ENCODE data around the gene EMC7.
A peak's percentile ranks its signal among the peaks of the same experiment; 100 is the strongest.
"Not testable (repeated sequence)": the region's sequence is repeated elsewhere in the genome, so short reads cannot be mapped to it uniquely, and the experiment has no call there.

Gene EMC7

GRCh38 chr15:34102175-34102925 is 688 bp upstream of the EMC7 start:
- DNase-seq (ENCODE audit: low read depth): no peak
- H3K4me3 ChIP-seq (ENCODE audit: low read depth, low read length): peak overlapping the region; percentile 99

GRCh38 chr15:34099914-34100313 is 1.7 kb downstream of the EMC7 start:
- no peak overlapping the region for H3K4me3 ChIP-seq (ENCODE audit: low read depth, low read length)
- DNase-seq (ENCODE audit: low read depth): no peak

DNA sequence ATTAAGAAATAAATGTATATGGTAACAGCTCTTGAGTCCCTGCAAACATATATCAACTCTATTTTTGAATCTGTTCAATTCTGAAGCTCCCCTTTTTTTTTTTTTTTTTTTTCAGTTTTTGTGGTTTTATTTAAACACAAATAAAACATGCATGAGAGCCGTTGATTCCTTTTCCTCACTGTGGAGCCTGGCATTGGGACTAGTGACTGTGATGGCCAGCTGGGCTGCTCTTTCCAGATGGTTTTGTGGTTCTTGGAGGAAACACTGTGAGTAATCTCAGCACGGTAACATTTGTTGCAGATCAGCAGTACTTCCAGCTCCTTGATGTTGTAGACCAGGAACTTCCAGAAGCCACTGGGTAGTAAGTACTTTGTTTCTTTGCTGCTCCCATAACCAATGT is 15.9 kb downstream of the EMC7 start:
- no peak for DNase-seq (ENCODE audit: low read depth)
- H3K4me3 ChIP-seq (ENCODE audit: low read depth, low read length): no peak overlapping the region

- no peak overlapping the region for H3K4me3 ChIP-seq (ENCODE audit: low read depth, low read length)
- DNase-seq (ENCODE audit: low read depth): no peak
Observed at GRCh38 chr15:34084086-34084485, 17.6 kb downstream of the EMC7 start.

GRCh38 chr15:34079904-34080303 is 21.8 kb downstream of the EMC7 start:
- no peak for DNase-seq (ENCODE audit: low read depth)
- no peak overlapping the region for H3K4me3 ChIP-seq (ENCODE audit: low read depth, low read length)

GRCh38 chr15:34078900-34079299 is 22.8 kb downstream of the EMC7 start:
- no peak overlapping the region for H3K4me3 ChIP-seq (ENCODE audit: low read depth, low read length)
- DNase-seq (ENCODE audit: low read depth): no peak

- no peak overlapping the region for H3K4me3 ChIP-seq (ENCODE audit: low read depth, low read length)
- DNase-seq (ENCODE audit: low read depth): no peak
Observed at GRCh38 chr15:34076785-34077184, 24.9 kb downstream of the EMC7 start.

- no peak overlapping the region for H3K4me3 ChIP-seq (ENCODE audit: low read depth, low read length)
- no peak for DNase-seq (ENCODE audit: low read depth)
Observed at GRCh38 chr15:34070003-34070402, 31.7 kb downstream of the EMC7 start.

DNA sequence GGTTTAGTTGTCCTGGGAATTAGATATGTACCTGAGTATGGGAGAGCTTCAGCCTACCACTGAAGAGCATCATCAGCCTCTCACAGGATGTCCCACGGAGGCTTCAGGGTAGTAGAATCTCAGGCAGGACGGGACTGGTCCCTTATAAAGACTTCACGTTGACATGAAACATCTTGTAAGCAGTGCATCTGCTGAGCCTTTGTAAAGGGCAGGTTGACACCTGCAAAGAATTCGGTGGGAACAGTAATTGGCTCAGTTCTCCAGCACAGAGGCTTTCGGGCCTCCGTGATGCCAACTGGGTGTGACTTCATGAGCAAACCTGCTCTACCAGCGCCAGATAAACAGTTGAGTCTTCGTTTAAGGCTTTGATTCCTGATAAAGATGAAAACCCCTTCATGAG is 35.7 kb downstream of the EMC7 start:
- DNase-seq (ENCODE audit: low read depth): no peak
- H3K4me3 ChIP-seq (ENCODE audit: low read depth, low read length): no peak overlapping the region

DNA sequence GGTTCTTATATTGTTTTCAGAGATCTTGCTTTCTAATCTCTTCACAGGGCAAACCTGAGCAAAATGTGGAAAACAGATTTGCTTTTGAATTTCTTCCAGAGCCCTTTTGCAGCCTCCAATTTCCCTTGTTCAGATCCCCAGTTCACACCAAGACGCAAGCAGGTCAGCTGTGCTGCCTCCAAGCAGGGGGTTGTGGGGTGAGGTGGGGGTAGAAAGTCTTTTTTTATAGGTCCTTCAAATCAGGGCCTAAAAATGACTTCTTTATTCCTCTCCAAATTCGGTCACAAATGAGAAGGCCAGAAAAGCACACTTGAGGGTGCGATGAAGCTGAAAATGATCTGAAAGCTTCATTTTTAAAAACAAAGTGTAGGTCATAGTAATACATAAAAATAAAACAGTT is 36.4 kb downstream of the EMC7 start:
- H3K4me3 ChIP-seq (ENCODE audit: low read depth, low read length): no peak overlapping the region
- DNase-seq (ENCODE audit: low read depth): no peak

DNA sequence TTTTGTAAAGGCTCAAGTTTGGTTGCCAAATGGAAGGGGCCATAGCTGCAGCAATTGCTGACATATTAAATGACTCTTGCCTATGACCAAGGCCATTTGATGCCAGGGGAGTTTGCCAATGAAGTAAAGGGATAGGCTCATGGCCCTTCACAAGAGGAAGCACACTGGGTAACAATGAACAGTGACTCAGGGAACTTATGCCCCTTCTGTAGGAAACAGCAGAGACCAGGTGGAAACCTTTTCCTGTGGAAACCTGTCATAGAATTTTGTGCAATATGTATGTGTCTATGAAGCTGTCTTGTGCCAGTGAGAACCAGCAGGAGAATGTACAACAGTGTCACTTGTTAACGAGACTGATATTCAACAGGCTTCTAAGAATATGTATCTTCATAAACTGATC is 37.2 kb downstream of the EMC7 start:
- no peak overlapping the region for H3K4me3 ChIP-seq (ENCODE audit: low read depth, low read length)
- DNase-seq (ENCODE audit: low read depth): no peak

DNA sequence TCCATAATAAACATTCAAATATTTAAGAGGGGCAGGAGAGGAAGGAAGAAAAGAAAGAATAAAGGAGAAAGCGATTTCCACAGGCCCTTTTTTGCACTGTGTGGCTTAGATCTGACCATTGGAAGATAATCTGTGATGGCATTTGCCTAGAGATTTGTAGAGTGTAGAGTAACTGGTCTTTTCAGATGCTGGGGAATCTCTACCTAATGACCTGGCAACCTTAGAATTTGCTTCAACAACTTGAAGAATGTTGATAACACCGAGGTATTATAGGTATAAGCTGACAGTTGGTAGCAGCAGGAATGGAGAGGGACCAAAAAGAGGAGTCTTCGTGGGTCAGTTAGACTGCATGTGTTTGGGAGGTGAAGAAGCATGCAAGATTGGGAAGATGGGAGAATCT is 41.7 kb downstream of the EMC7 start:
- no peak for DNase-seq (ENCODE audit: low read depth)
- H3K4me3 ChIP-seq (ENCODE audit: low read depth, low read length): no peak overlapping the region

- no peak overlapping the region for H3K4me3 ChIP-seq (ENCODE audit: low read depth, low read length)
- DNase-seq (ENCODE audit: low read depth): no peak
Observed at GRCh38 chr15:34059476-34059875, 42.2 kb downstream of the EMC7 start.

GRCh38 chr15:34056911-34057310 is 44.8 kb downstream of the EMC7 start:
- no peak for DNase-seq (ENCODE audit: low read depth)
- H3K4me3 ChIP-seq (ENCODE audit: low read depth, low read length): no peak overlapping the region

DNA sequence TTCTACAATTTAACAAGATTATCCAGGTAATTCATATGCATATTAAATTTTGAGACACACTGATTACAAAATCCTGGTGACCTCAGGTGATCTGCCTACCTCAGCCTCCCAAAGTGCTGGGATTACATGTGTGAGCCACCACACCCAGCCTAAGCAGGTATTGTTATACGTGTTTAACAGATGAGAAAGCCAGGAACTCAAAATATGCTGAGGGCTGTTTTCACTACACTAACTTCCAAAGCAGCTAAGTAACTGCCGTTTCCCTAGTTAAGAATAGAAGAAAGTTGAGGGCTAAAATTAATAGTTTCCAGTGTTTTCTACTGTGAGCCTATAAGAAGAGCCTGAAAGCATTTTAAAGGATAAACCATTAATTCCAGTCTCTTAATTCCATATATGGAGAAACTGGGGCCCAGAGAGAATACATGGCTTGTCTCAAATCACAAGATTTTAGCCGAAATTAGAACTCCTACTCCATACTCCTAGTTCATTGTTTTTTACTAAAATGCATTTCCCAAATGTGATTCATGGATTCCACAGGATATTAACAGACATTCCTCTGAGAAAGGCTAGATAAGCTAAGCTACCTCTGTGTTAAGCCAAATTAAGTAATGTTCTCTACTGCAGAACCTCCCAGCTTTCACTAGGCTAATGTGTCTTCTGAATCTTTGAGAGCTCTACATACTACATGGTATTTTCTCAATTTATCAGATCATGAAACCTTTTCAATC is 45.6 kb downstream of the EMC7 start:
- no peak overlapping the region for H3K4me3 ChIP-seq (ENCODE audit: low read depth, low read length)
- DNase-seq (ENCODE audit: low read depth): no peak

DNA sequence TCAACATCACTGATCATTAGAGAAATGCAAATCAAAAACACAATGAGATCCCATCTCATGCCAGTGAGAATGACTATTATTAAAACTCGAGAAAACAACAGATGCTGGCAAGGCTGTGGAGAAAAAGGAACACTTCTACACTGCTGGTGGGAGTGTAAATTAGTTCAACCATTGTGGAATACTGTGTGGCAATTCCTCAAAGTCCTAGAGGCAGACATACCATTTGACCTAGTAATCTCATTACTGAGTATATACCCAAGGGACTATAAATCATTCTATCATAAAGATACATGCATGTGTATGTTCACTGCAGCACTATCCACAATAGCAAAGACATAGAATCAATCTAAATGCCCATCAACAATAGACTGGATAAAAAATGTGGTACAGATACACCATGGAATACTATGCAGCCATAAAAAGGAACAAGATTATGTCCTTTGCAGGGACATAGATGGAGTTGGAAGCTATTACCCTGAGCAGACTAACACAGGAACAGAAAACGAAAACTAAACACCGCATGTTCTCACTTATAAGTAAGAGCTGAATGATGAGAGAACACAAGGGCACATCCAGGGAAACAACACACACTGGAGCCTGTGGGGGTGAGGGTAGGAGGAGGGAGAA is 47.5 kb downstream of the EMC7 start:
- DNase-seq (ENCODE audit: low read depth): no peak

GRCh38 chr15:34050385-34050784 is 51.3 kb downstream of the EMC7 start:
- not testable (repeated sequence) for H3K4me3 ChIP-seq (ENCODE audit: low read depth, low read length)

More for the DNA sequence above, 47.5 kb downstream of the EMC7 start:
- H3K4me3 ChIP-seq (ENCODE audit: low read depth, low read length): no peak overlapping the region

DNA sequence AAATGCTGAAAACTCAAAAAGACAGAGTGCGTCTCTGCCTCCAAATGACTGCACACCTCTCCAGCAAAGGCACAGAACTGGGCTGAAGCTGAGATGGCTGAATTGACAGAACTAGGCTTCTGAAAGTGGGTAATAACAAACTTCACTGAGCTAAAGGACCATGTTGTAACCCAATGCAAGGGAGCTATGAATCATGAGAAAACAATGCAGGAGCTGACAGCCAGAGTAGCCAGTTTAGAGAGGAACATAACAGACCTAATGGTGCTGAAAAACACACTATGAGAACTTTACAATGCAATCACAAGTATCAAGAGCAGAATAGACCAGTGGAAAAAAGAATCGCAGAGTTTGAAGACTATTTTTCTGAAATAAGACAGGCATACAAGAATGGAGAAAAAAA is 52.5 kb downstream of the EMC7 start:
- DNase-seq (ENCODE audit: low read depth): peak; percentile 58
- H3K4me3 ChIP-seq (ENCODE audit: low read depth, low read length): no peak overlapping the region

More at GRCh38 chr15:34050385-34050784, 51.3 kb downstream of the EMC7 start:
- not testable (repeated sequence) for DNase-seq (ENCODE audit: low read depth)

DNA sequence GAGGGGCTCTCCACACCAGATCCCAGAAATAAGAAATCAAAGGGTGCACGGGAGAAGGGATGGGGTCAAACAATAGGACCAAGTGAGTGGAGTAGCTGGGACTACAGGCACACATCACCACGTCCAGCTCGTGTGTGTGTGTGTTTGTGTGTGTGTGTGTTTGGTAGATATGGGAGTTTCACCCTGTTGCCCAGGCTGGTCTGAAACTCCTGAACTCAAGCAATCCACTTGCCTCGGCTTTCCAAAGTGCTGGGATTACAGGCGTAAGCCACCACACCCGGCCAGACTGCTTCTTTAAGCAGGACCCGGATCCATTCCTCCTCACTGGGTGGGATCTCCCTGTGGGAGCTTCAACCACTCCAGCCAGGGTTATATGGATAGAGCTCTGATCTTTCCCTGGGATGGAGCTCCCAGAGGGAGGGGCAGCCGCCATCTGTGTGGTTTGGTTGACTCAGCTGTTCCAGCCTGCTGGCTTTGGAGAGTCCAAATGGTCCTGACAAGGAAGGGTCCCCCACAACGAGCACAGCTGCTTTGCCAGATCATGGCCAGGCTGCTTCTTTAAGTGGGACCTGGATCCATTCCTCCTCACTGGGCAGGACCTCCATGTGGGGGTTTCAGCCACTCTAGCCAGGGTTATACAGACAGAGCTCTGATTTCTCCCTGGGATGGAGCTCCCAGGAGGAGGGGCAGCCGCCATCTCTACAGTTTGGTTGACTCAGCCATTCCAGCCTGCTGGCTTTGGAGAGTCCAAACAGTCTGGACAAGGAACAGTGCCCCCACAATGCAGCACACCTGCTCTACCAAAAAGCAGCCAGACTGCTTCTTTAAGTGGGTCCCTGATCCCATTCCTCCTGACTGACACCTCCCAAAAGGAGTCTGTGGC is 53.5 kb downstream of the EMC7 start:
- no peak overlapping the region for H3K4me3 ChIP-seq (ENCODE audit: low read depth, low read length)
- peak; percentile 66 for DNase-seq (ENCODE audit: low read depth)
